Smooth muscle cell (in vitro differentiated cells): ENCODE measurements around the gene TMEM243. TPM values are rescaled to one million over a fixed set of nuclear protein-coding genes. Genes with fewer than 3 reads are reported as not detected.

Experiments
- DNase-seq: peaks from one replicate; lab custom pipeline; 2025; ENCODE audit not compliant: unreplicated experiment; lab: John Stamatoyannopoulos, UW
- H2AFZ ChIP-seq: fragments of 200-600 bp; sonication (generic); 2 replicates; pipeline ENCODE4 v1.6.0; 2016; ENCODE audit warnings: antibody characterized with exemption, low read depth, mild to moderate bottlenecking
- H3F3A ChIP-seq: fragments of 200-600 bp; sonication (generic); 2 replicates; pipeline ENCODE4 v1.6.0; 2017; ENCODE audit warnings: antibody characterized with exemption, low read depth
- H3K27ac ChIP-seq: fragments of 200-600 bp; sonication (generic); 2 replicates; pipeline ENCODE4 v1.5.1; 2016; ENCODE audit warnings: low read depth, mild to moderate bottlenecking
- H3K27me3 ChIP-seq: fragments of 200-600 bp; sonication (generic); 2 replicates; pipeline ENCODE4 v1.6.1; 2016; ENCODE audit warnings: low read depth, mild to moderate bottlenecking
- H3K36me3 ChIP-seq: fragments of 200-600 bp; sonication (generic); 2 replicates; pipeline ENCODE4 v1.5.1; 2016; ENCODE audit warnings: low read depth
- H3K4me1 ChIP-seq: fragments of 200-600 bp; sonication (generic); 2 replicates; pipeline ENCODE4 v1.5.1; 2016; ENCODE audit warnings: low read depth
- H3K4me2 ChIP-seq: fragments of 200-600 bp; sonication (generic); 2 replicates; pipeline ENCODE4 v1.6.0; 2016; ENCODE audit warnings: mild to moderate bottlenecking
- H3K4me3 ChIP-seq: fragments of 200-600 bp; sonication (generic); 2 replicates; pipeline ENCODE4 v1.5.1; 2016; ENCODE audit warnings: mild to moderate bottlenecking
- H3K79me2 ChIP-seq: fragments of 200-600 bp; sonication (generic); 2 replicates; pipeline ENCODE4 v1.6.0; 2016; ENCODE audit warnings: low read depth, mild to moderate bottlenecking
- H3K9ac ChIP-seq: fragments of 200-600 bp; sonication (generic); 2 replicates; pipeline ENCODE4 v1.6.0; 2016; ENCODE audit warnings: low read depth
- H3K9me3 ChIP-seq: fragments of 200-600 bp; sonication (generic); replicated peaks from 2 replicates; pipeline ENCODE4 v1.5.1; 2016; ENCODE audit warnings: low read depth
- H4K20me1 ChIP-seq: fragments of 200-600 bp; sonication (generic); 2 replicates; pipeline ENCODE4 v1.6.0; 2016; ENCODE audit warnings: low read depth
- CTCF ChIP-seq: fragments of 200-600 bp; sonication (generic); IDR thresholded peaks from 2 replicates; pipeline ENCODE4 v1.5.1; 2017; ENCODE audit warnings: borderline replicate concordance, mild to moderate bottlenecking, antibody characterized with exemption; ENCODE audit not compliant: insufficient read depth, poor library complexity, severe bottlenecking
- WGBS: methylation state at CpG from one replicate; pipeline ENCODE4 v1.1.7; 2016; ENCODE audit warnings: low lambda C conversion rate; 5-methylcytosine and 5-hydroxymethylcytosine counted together
- polyA plus RNA-seq: library from polyadenylated mRNA; unstranded; fragments of >200 nt; fragmentation: Nextera tagmentation; extraction: Ambion mirVana; gene quantifications from 2 replicates; pipeline ENCODE4 v1.2.1, GENCODE V29; 2016
- total RNA-seq: library from RNA; depleted of rRNA; stranded (reverse); fragments of >200 nt; gene quantifications from 2 replicates; pipeline ENCODE4 v1.2.3, GENCODE V29; 2014

Gene TMEM243
- total and polyA plus RNA-seq, 2 experiments from 2014 or later = 32.7 to 43.7 TPM

GRCh38 chr7:87151729-87152111 is 67.8 kb downstream of the TMEM243 start:
- no peak for TF ChIP-seq CTCF

GRCh38 chr7:87151002-87151728 is 68.4 kb downstream of the TMEM243 start:
- peaks cover 32% of the 10 kb centered on the region for H3K79me2 ChIP-seq
- no peaks in the 10 kb centered on the region for H3K9me3 ChIP-seq
- peak overlapping the region; percentile 95 for H3K27ac ChIP-seq
- peak overlapping the region; percentile 95 for H3K9ac ChIP-seq
- no peak for DNase-seq
- H3K4me3 ChIP-seq = peak overlapping the region; percentile 75
- H3K27me3 ChIP-seq = no peaks in the 10 kb centered on the region
- H3K36me3 ChIP-seq = no peaks in the 10 kb centered on the region
- WGBS = 73% methylated on average over 9 of the region's 9 CpGs
- TF ChIP-seq CTCF = no peak
- H3K4me2 ChIP-seq = peak overlapping the region; percentile 92
- peaks cover 4% of the 10 kb centered on the region for H3F3A ChIP-seq
- peaks cover 29% of the 10 kb centered on the region for H4K20me1 ChIP-seq
- peaks cover 30% of the 10 kb centered on the region for H3K4me1 ChIP-seq
- peak overlapping the region; percentile 42 for H2AFZ ChIP-seq

More at GRCh38 chr7:87151729-87152111, 67.8 kb downstream of the TMEM243 start:
- peaks cover 34% of the 10 kb centered on the region for H4K20me1 ChIP-seq
- H3K9ac ChIP-seq = peak overlapping the region; percentile 95
- H3K36me3 ChIP-seq = no peaks in the 10 kb centered on the region
- WGBS = 8% methylated on average over 13 of the region's 13 CpGs
- H3K4me1 ChIP-seq = peaks cover 35% of the 10 kb centered on the region
- peak overlapping the region; percentile 95 for H3K27ac ChIP-seq
- H3F3A ChIP-seq = peaks cover 4% of the 10 kb centered on the region
- H3K4me2 ChIP-seq = peak overlapping the region; percentile 92
- H2AFZ ChIP-seq = peak overlapping the region; percentile 42
- H3K27me3 ChIP-seq = no peaks in the 10 kb centered on the region
- no peaks in the 10 kb centered on the region for H3K9me3 ChIP-seq
- H3K4me3 ChIP-seq = peak overlapping the region; percentile 75
- peaks cover 38% of the 10 kb centered on the region for H3K79me2 ChIP-seq
- no peak for DNase-seq

GRCh38 chr7:87148332-87148955 is 71.1 kb downstream of the TMEM243 start:
- no peak for DNase-seq
- Histone ChIP-seq H3F3A (peaks cover 4% of the 10 kb centered on the region), H3K4me2 (no peak overlapping the region), H4K20me1 (peaks cover 1% of the 10 kb centered on the region), H3K79me2 (peaks cover 5% of the 10 kb centered on the region), H3K4me3 (no peak overlapping the region), H3K9me3 (no peaks in the 10 kb centered on the region), H2AFZ (peak overlapping the region; percentile 46), H3K27ac (no peak overlapping the region), H3K9ac (no peak overlapping the region), H3K27me3 (no peaks in the 10 kb centered on the region), H3K36me3 (no peaks in the 10 kb centered on the region), H3K4me1 (peaks cover 6% of the 10 kb centered on the region)
- TF ChIP-seq CTCF = peak; percentile 62
- 73% methylated on average over 1 of the region's 1 CpG for WGBS
